Endothelial cell (in vitro differentiated cells): Measurements from ENCODE around the gene ZNF841. TPM values are rescaled to one million over a fixed set of nuclear protein-coding genes. Genes with fewer than 3 reads are reported as not detected.
"Not testable (repeated sequence)": the region's sequence is repeated elsewhere in the genome, so short reads cannot be mapped to it uniquely, and the experiment has no call there.

Source experiments
- DNase-seq: peaks from one replicate; pipeline ENCODE4 v3.0.0; 2021; ENCODE audit warnings: low spot score
- H3K27ac Mint-ChIP-seq: one replicate; pipeline ENCODE4 v1.8.0; 2021; ENCODE audit warnings: mixed read lengths, inconsistent platforms; ENCODE audit not compliant: unreplicated experiment
- H3K27me3 Mint-ChIP-seq: one replicate; pipeline ENCODE4 v1.8.0; 2021; ENCODE audit warnings: mild to moderate bottlenecking, moderate library complexity, mixed read lengths, inconsistent platforms; ENCODE audit not compliant: unreplicated experiment
- H3K36me3 Mint-ChIP-seq: one replicate; pipeline ENCODE4 v1.8.0; 2021; ENCODE audit warnings: mild to moderate bottlenecking, low read depth, mixed read lengths, inconsistent platforms; ENCODE audit not compliant: unreplicated experiment
- H3K4me1 Mint-ChIP-seq: one replicate; pipeline ENCODE4 v1.8.0; 2021; ENCODE audit warnings: mild to moderate bottlenecking, mixed read lengths, inconsistent platforms; ENCODE audit not compliant: unreplicated experiment
- H3K4me3 Mint-ChIP-seq: one replicate; pipeline ENCODE4 v1.8.0; 2021; ENCODE audit warnings: mild to moderate bottlenecking, mixed read lengths, inconsistent platforms; ENCODE audit not compliant: unreplicated experiment
- H3K9me3 Mint-ChIP-seq: one replicate; pipeline ENCODE4 v1.8.0; 2021; ENCODE audit warnings: mixed read lengths, inconsistent platforms; ENCODE audit not compliant: unreplicated experiment
- CTCF ChIP-seq: fragments of 200-600 bp; sonication (generic); IDR thresholded peaks from one replicate; pipeline ENCODE4 v1.5.0; 2021; ENCODE audit warnings: antibody characterized with exemption; ENCODE audit not compliant: unreplicated experiment
- total RNA-seq: library from RNA; stranded (reverse); fragmentation: NEBNext Ultra II Directional; extraction: Animal tissue kit (Norgen Biotek cat#: 25700); gene quantifications from one replicate; pipeline ENCODE4 v1.2.1, GENCODE V29; 2021; ENCODE audit not compliant: unreplicated experiment

ZNF841 gene
- total RNA-seq, 1 donor from 2014 or later = 16.3 TPM

GRCh38 chr19:52070496-52070895 lies 25.1 kb downstream of the ZNF841 start:
- no peak for TF ChIP-seq CTCF
- Mint-ChIP-seq H3K4me3 (peak overlapping the region; percentile 76), H3K36me3 (peaks cover 90% of the 10 kb centered on the region), H3K27me3 (peaks cover 10% of the 10 kb centered on the region), H3K27ac (no peak overlapping the region), H3K9me3 (peaks cover 41% of the 10 kb centered on the region), H3K4me1 (no peaks in the 10 kb centered on the region)
- DNase-seq = no peak

GRCh38 chr19:52069653-52070052 lies 25.9 kb downstream of the ZNF841 start:
- peaks cover 48% of the 10 kb centered on the region for H3K9me3 Mint-ChIP-seq
- TF ChIP-seq CTCF = no peak
- DNase-seq = no peak
- H3K36me3 Mint-ChIP-seq = peaks cover 90% of the 10 kb centered on the region
- peak overlapping the region; percentile 81 for H3K4me3 Mint-ChIP-seq
- no peak overlapping the region for H3K27ac Mint-ChIP-seq
- no peaks in the 10 kb centered on the region for H3K4me1 Mint-ChIP-seq
- peaks cover 6% of the 10 kb centered on the region for H3K27me3 Mint-ChIP-seq

GRCh38 chr19:52066258-52066863 lies 29.2 kb downstream of the ZNF841 start:
- Mint-ChIP-seq H3K9me3 (peaks cover 57% of the 10 kb centered on the region), H3K27me3 (peaks cover 7% of the 10 kb centered on the region), H3K4me3 (peak overlapping the region; percentile 52), H3K36me3 (peaks cover 86% of the 10 kb centered on the region), H3K27ac (no peak overlapping the region), H3K4me1 (no peaks in the 10 kb centered on the region)
- no peak for TF ChIP-seq CTCF
- no peak for DNase-seq

- H3K27me3 Mint-ChIP-seq = peaks cover 5% of the 10 kb centered on the region
- peak overlapping the region; percentile 52 for H3K4me3 Mint-ChIP-seq
- no peak for TF ChIP-seq CTCF
- no peaks in the 10 kb centered on the region for H3K4me1 Mint-ChIP-seq
- no peak overlapping the region for H3K27ac Mint-ChIP-seq
- peaks cover 56% of the 10 kb centered on the region for H3K9me3 Mint-ChIP-seq
- DNase-seq = no peak
- peaks cover 83% of the 10 kb centered on the region for H3K36me3 Mint-ChIP-seq
Observed at GRCh38 chr19:52065399-52065798, 30.2 kb downstream of the ZNF841 start.

- Mint-ChIP-seq H3K9me3 (peaks cover 25% of the 10 kb centered on the region), H3K4me3 (peak overlapping the region; percentile 17), H3K36me3 (peaks cover 40% of the 10 kb centered on the region)
- not testable (repeated sequence) for H3K27me3 Mint-ChIP-seq, H3K4me1 Mint-ChIP-seq, H3K27ac Mint-ChIP-seq, DNase-seq
Observed at GRCh38 chr19:52056480-52056879, 39.1 kb downstream of the ZNF841 start.

GRCh38 chr19:52051736-52052135 lies 43.8 kb downstream of the ZNF841 start:
- H3K27ac Mint-ChIP-seq, H3K4me3 Mint-ChIP-seq, H3K4me1 Mint-ChIP-seq, DNase-seq: not testable (repeated sequence)
- Mint-ChIP-seq H3K36me3 (peaks cover 25% of the 10 kb centered on the region), H3K9me3 (peaks cover 15% of the 10 kb centered on the region), H3K27me3 (peaks cover 18% of the 10 kb centered on the region)
